Natural killer cell treated with Interleukin-12 subunit alpha and Interleukin-12 subunit beta and Interleukin-15 and Interleukin-18, amount 100 ng/mL, for 72 hours (primary cell): Measurements from ENCODE around the gene RAB3GAP2. TPM values are rescaled to one million over a fixed set of nuclear protein-coding genes. Genes with fewer than 3 reads are reported as not detected.
"Not testable (repeated sequence)": the region's sequence is repeated elsewhere in the genome, so short reads cannot be mapped to it uniquely, and the experiment has no call there.

ENCODE experiments used
- ATAC-seq, 2 donors: fragments of 150-1000 bp; cut with Tn5 transposase in 1 of 2; sonication (Bioruptor Pico), chemical (Tn5 transposase) in 1 of 2; 2 replicates each; pipeline ENCODE4 v1.10.0; 2021
- DNase-seq: peaks from one replicate; pipeline ENCODE4 v3.0.0; 2022; ENCODE audit warnings: low spot score
- H3K27ac Mint-ChIP-seq, 2 donors: 1 replicate in 1 of 2; 2 replicates in 1 of 2; pipeline ENCODE4 v1.8.0; 2022; ENCODE audit warnings: mixed read lengths in 2 of 2, mild to moderate bottlenecking in 1 of 2, moderate library complexity in 1 of 2
- H3K27me3 Mint-ChIP-seq, 2 donors: 1 replicate in 1 of 2; 2 replicates in 1 of 2; pipeline ENCODE4 v1.8.0; 2022; ENCODE audit warnings: mixed read lengths in 2 of 2
- H3K36me3 Mint-ChIP-seq: one replicate; pipeline ENCODE4 v1.8.0; 2022; ENCODE audit warnings: mixed read lengths
- H3K4me1 Mint-ChIP-seq, 2 donors: 1 replicate in 1 of 2; 2 replicates in 1 of 2; pipeline ENCODE4 v1.8.0; 2022; ENCODE audit warnings: low read depth in 2 of 2, mixed read lengths in 2 of 2, mild to moderate bottlenecking in 1 of 2
- H3K4me3 Mint-ChIP-seq: one replicate; pipeline ENCODE4 v1.8.0; 2022; ENCODE audit warnings: mixed read lengths
- H3K9me3 Mint-ChIP-seq: 2 replicates; pipeline ENCODE4 v1.8.0; 2022; ENCODE audit warnings: mixed read lengths
- total RNA-seq, 2 donors: library from RNA; stranded (reverse); gene quantifications; one replicate each; pipeline ENCODE4 v1.2.3, GENCODE V29; 2022

The RAB3GAP2 gene
- total RNA-seq: 10 to 100 TPM; 50.0 to 63.7 TPM

- H3K9me3 Mint-ChIP-seq: no peaks in the 10 kb centered on the region
- H3K27ac Mint-ChIP-seq: no peak within 1 kb of the TSS
- peak; percentile 97 for DNase-seq
- ATAC-seq: peak; percentile 97 to 98
- peaks cover 9% of the 10 kb centered on the region for H3K36me3 Mint-ChIP-seq
- peaks cover 14 to 20% of the 10 kb centered on the region in 2 donors for H3K4me1 Mint-ChIP-seq
- no peak within 1 kb of the TSS for H3K4me3 Mint-ChIP-seq
- peaks cover 23 to 27% of the 10 kb centered on the region in 2 donors for H3K27me3 Mint-ChIP-seq
Observed at GRCh38 chr1:220272047-220272840, at the start of gene RAB3GAP2. TSS of gene RAB3GAP2 (minus strand) at chr1:220272453. CDS start at chr1:220272337, 116 bp downstream.

GRCh38 chr1:220321758-220322157 is 49.5 kb upstream of the RAB3GAP2 start:
- peak; percentile 20 to 52 for ATAC-seq
- DNase-seq: no peak
- H3K27ac Mint-ChIP-seq: no peak overlapping the region
- H3K4me1 Mint-ChIP-seq: no peaks in the 10 kb centered on the region
- H3K4me3 Mint-ChIP-seq: no peak overlapping the region
- H3K36me3 Mint-ChIP-seq: no peaks in the 10 kb centered on the region
- no peaks in the 10 kb centered on the region for H3K9me3 Mint-ChIP-seq
- H3K27me3 Mint-ChIP-seq: peaks cover 4 to 37% of the 10 kb centered on the region in 2 donors

GRCh38 chr1:220320709-220321108 is 48.5 kb upstream of the RAB3GAP2 start:
- H3K36me3 Mint-ChIP-seq: no peaks in the 10 kb centered on the region
- H3K4me1 Mint-ChIP-seq: no peaks in the 10 kb centered on the region
- no peak overlapping the region for H3K4me3 Mint-ChIP-seq
- H3K9me3 Mint-ChIP-seq: no peaks in the 10 kb centered on the region
- no peak overlapping the region for H3K27ac Mint-ChIP-seq
- no peak for DNase-seq
- no peak for ATAC-seq
- peaks cover 6 to 37% of the 10 kb centered on the region in 2 donors for H3K27me3 Mint-ChIP-seq

GRCh38 chr1:220318673-220319072 is 46.4 kb upstream of the RAB3GAP2 start:
- Mint-ChIP-seq H3K27ac (no peak overlapping the region), H3K4me1 (no peaks in the 10 kb centered on the region), H3K4me3 (no peak overlapping the region), H3K36me3 (no peaks in the 10 kb centered on the region), H3K9me3 (no peaks in the 10 kb centered on the region), H3K27me3 (peaks cover 10 to 37% of the 10 kb centered on the region in 2 donors)
- no peak for ATAC-seq
- DNase-seq: no peak

GRCh38 chr1:220317161-220317560 is 44.9 kb upstream of the RAB3GAP2 start:
- DNase-seq: no peak
- H3K9me3 Mint-ChIP-seq: no peaks in the 10 kb centered on the region
- no peak overlapping the region for H3K27ac Mint-ChIP-seq
- H3K4me1 Mint-ChIP-seq: no peaks in the 10 kb centered on the region
- H3K4me3 Mint-ChIP-seq: no peak overlapping the region
- H3K27me3 Mint-ChIP-seq: peaks cover 10 to 29% of the 10 kb centered on the region in 2 donors
- no peaks in the 10 kb centered on the region for H3K36me3 Mint-ChIP-seq
- no peak for ATAC-seq

- DNase-seq (no peak), ATAC-seq (no peak)
- no peak overlapping the region for H3K4me3 Mint-ChIP-seq
- no peaks in the 10 kb centered on the region for H3K9me3 Mint-ChIP-seq
- H3K36me3 Mint-ChIP-seq: no peaks in the 10 kb centered on the region
- H3K27me3 Mint-ChIP-seq: peaks cover 8 to 21% of the 10 kb centered on the region in 2 donors
- H3K27ac Mint-ChIP-seq: no peak overlapping the region
- H3K4me1 Mint-ChIP-seq: no peaks in the 10 kb centered on the region
Observed at GRCh38 chr1:220316305-220316704, 44.1 kb upstream of the RAB3GAP2 start.

- no peak overlapping the region for H3K4me3 Mint-ChIP-seq
- DNase-seq (no peak), ATAC-seq (peak in 1 of 2 donors; percentile 30)
- no peaks in the 10 kb centered on the region for H3K4me1 Mint-ChIP-seq
- no peak overlapping the region for H3K27ac Mint-ChIP-seq
- no peaks in the 10 kb centered on the region for H3K36me3 Mint-ChIP-seq
- H3K9me3 Mint-ChIP-seq: no peaks in the 10 kb centered on the region
- peaks cover 7 to 15% of the 10 kb centered on the region in 2 donors for H3K27me3 Mint-ChIP-seq
Observed at GRCh38 chr1:220315070-220315839, 43.0 kb upstream of the RAB3GAP2 start.

GRCh38 chr1:220313576-220313975 is 41.3 kb upstream of the RAB3GAP2 start:
- Mint-ChIP-seq H3K27me3 (peaks cover 7 to 10% of the 10 kb centered on the region in 2 donors), H3K4me1 (no peaks in the 10 kb centered on the region), H3K36me3 (no peaks in the 10 kb centered on the region), H3K9me3 (no peaks in the 10 kb centered on the region), H3K4me3 (no peak overlapping the region), H3K27ac (no peak overlapping the region)
- no peak for DNase-seq
- ATAC-seq: no peak

- not testable (repeated sequence) for H3K4me3 Mint-ChIP-seq, ATAC-seq, H3K36me3 Mint-ChIP-seq, H3K9me3 Mint-ChIP-seq, H3K27ac Mint-ChIP-seq, H3K4me1 Mint-ChIP-seq, DNase-seq
- peaks cover 15% of the 10 kb centered on the region in 2 donors for H3K27me3 Mint-ChIP-seq
Observed at GRCh38 chr1:220310147-220310546, 37.9 kb upstream of the RAB3GAP2 start.

- H3K27me3 Mint-ChIP-seq: peaks cover 22 to 24% of the 10 kb centered on the region in 2 donors
- H3K4me3 Mint-ChIP-seq: no peak overlapping the region
- H3K36me3 Mint-ChIP-seq: no peaks in the 10 kb centered on the region
- ATAC-seq (no peak), DNase-seq (no peak)
- H3K4me1 Mint-ChIP-seq: no peaks in the 10 kb centered on the region
- no peak overlapping the region for H3K27ac Mint-ChIP-seq
- H3K9me3 Mint-ChIP-seq: no peaks in the 10 kb centered on the region
Observed at GRCh38 chr1:220307607-220308006, 35.4 kb upstream of the RAB3GAP2 start.

GRCh38 chr1:220306339-220306738 is 34.1 kb upstream of the RAB3GAP2 start:
- ATAC-seq: no peak
- DNase-seq: no peak
- no peaks in the 10 kb centered on the region for H3K9me3 Mint-ChIP-seq
- no peak overlapping the region for H3K4me3 Mint-ChIP-seq
- peaks cover 28 to 30% of the 10 kb centered on the region in 2 donors for H3K27me3 Mint-ChIP-seq
- H3K27ac Mint-ChIP-seq: no peak overlapping the region
- no peaks in the 10 kb centered on the region for H3K36me3 Mint-ChIP-seq
- no peaks in the 10 kb centered on the region for H3K4me1 Mint-ChIP-seq

- DNase-seq (no peak), ATAC-seq (no peak)
- H3K36me3 Mint-ChIP-seq: no peaks in the 10 kb centered on the region
- H3K27me3 Mint-ChIP-seq: peaks cover 28 to 36% of the 10 kb centered on the region in 2 donors
- no peaks in the 10 kb centered on the region for H3K4me1 Mint-ChIP-seq
- H3K4me3 Mint-ChIP-seq: no peak overlapping the region
- no peaks in the 10 kb centered on the region for H3K9me3 Mint-ChIP-seq
- no peak overlapping the region for H3K27ac Mint-ChIP-seq
Observed at GRCh38 chr1:220303871-220304270, 31.6 kb upstream of the RAB3GAP2 start.

- Mint-ChIP-seq H3K4me3 (no peak overlapping the region), H3K9me3 (no peaks in the 10 kb centered on the region), H3K27me3 (peaks cover 27 to 35% of the 10 kb centered on the region in 2 donors), H3K36me3 (no peaks in the 10 kb centered on the region), H3K4me1 (no peaks in the 10 kb centered on the region), H3K27ac (no peak overlapping the region)
- DNase-seq: no peak
- ATAC-seq: no peak
Observed at GRCh38 chr1:220301630-220302029, 29.4 kb upstream of the RAB3GAP2 start.
